ENCODE measurements around the gene NEK11. TPM values are rescaled to one million over a fixed set of nuclear protein-coding genes. Genes with fewer than 3 reads are reported as not detected.

NEK11 gene
- total and polyA plus RNA-seq, 12 donors: 5.2 to 19.8 (median 9.8) TPM

GRCh38 chr3:131028844-131029243, 2.2 kb downstream of the NEK11 start:
- TF ChIP-seq CTCF (IDR thresholded peaks at IDR 0.05) (no peak), POLR2A (IDR thresholded peaks at IDR 0.05) (no peak)
- DNase-seq: no peak
- peaks cover 11 to 17% of the 10 kb centered on the region in 2 donors for H3K4me1 ChIP-seq (replicated peaks in 1 of 2)
- no peaks in the 10 kb centered on the region for H3K36me3 ChIP-seq (replicated peaks in 1 of 2)
- 90 to 94% (median 92%) methylated on average over 3 of the region's 3 CpGs for whole genome bisulfite sequencing, 4 donors
- H3K4me3 ChIP-seq: no peak overlapping the region
- intact Hi-C loops (cut with DNase I): no loop called here
- no peaks in the 10 kb centered on the region for H3K9me3 ChIP-seq (replicated peaks in 1 of 3)
- H3K27ac ChIP-seq: no peak overlapping the region
- H3K27me3 ChIP-seq: no peaks in the 10 kb centered on the region

GRCh38 chr3:131031660-131032059, 5.0 kb downstream of the NEK11 start:
- no peaks in the 10 kb centered on the region for H3K27me3 ChIP-seq
- no peaks in the 10 kb centered on the region for H3K36me3 ChIP-seq (replicated peaks in 1 of 2)
- WGBS, 4 donors: 57 to 72% (median 65%) methylated on average over 3 of the region's 3 CpGs
- no peaks in the 10 kb centered on the region for H3K9me3 ChIP-seq (replicated peaks in 1 of 3)
- TF ChIP-seq POLR2A (IDR thresholded peaks at IDR 0.05) (no peak), CTCF (IDR thresholded peaks at IDR 0.05) (no peak)
- H3K4me1 ChIP-seq (replicated peaks in 1 of 2): peaks cover 6 to 11% of the 10 kb centered on the region in 2 donors
- intact Hi-C loops (cut with DNase I): loop anchor here in 1 of 2 donors (10.0 kb wide), 1 partner anchor 333 kb away; no protein-coding TSS in a partner anchor
- no peak overlapping the region for H3K4me3 ChIP-seq
- no peak for DNase-seq
- H3K27ac ChIP-seq: no peak overlapping the region

GRCh38 chr3:131033480-131034080, 6.9 kb downstream of the NEK11 start:
- 16 to 25% (median 19%) methylated on average over 1 of the region's 1 CpG for WGBS, 4 donors
- Histone ChIP-seq H3K36me3 (replicated peaks in 1 of 2) (no peaks in the 10 kb centered on the region), H3K27me3 (no peaks in the 10 kb centered on the region), H3K4me3 (no peak overlapping the region), H3K4me1 (replicated peaks in 1 of 2) (peaks cover 6 to 9% of the 10 kb centered on the region in 2 donors), H3K9me3 (replicated peaks in 1 of 3) (no peaks in the 10 kb centered on the region), H3K27ac (no peak overlapping the region)
- intact Hi-C loops (cut with DNase I): loop anchor here in 1 of 2 donors (10.0 kb wide), 1 partner anchor 331 kb away; no protein-coding TSS in a partner anchor
- TF ChIP-seq CTCF (IDR thresholded peaks at IDR 0.05) (peak in 5 of 6 experiments; percentile 32 to 66 (median 46)), POLR2A (IDR thresholded peaks at IDR 0.05) (no peak)
- no peak for DNase-seq

GRCh38 chr3:131036200-131036816, 9.6 kb downstream of the NEK11 start:
- no peaks in the 10 kb centered on the region for H3K27me3 ChIP-seq
- H3K9me3 ChIP-seq (replicated peaks in 1 of 3): no peaks in the 10 kb centered on the region
- H3K4me3 ChIP-seq: no peak overlapping the region
- no peak for TF ChIP-seq POLR2A (IDR thresholded peaks at IDR 0.05)
- TF ChIP-seq CTCF (IDR thresholded peaks at IDR 0.05): no peak
- H3K27ac ChIP-seq: no peak overlapping the region
- peak in 5 of 7 donors; percentile 29 to 61 (median 43) for DNase-seq
- WGBS, 4 donors: 11 to 40% (median 19%) methylated on average over 1 of the region's 1 CpG
- peaks cover 6 to 9% of the 10 kb centered on the region in 2 donors for H3K4me1 ChIP-seq (replicated peaks in 1 of 2)
- intact Hi-C loops (cut with DNase I): loop anchor here in 1 of 2 donors (10.0 kb wide), 1 partner anchor 328 kb away; no protein-coding TSS in a partner anchor
- no peaks in the 10 kb centered on the region for H3K36me3 ChIP-seq (replicated peaks in 1 of 2)
